ENCODE results near the gene ZNF443. TPM values are rescaled to one million over a fixed set of nuclear protein-coding genes. Genes with fewer than 3 reads are reported as not detected.
"Not testable (repeated sequence)": the region's sequence is repeated elsewhere in the genome, so short reads cannot be mapped to it uniquely, and the experiment has no call there.

ZNF443 gene
- total and polyA plus RNA-seq, 9 of the 15 experiments (the other 6 are each of a cell fraction or from before 2014, with no cell fraction given): 1.5 to 4.9 (median 2.8) TPM

DNA sequence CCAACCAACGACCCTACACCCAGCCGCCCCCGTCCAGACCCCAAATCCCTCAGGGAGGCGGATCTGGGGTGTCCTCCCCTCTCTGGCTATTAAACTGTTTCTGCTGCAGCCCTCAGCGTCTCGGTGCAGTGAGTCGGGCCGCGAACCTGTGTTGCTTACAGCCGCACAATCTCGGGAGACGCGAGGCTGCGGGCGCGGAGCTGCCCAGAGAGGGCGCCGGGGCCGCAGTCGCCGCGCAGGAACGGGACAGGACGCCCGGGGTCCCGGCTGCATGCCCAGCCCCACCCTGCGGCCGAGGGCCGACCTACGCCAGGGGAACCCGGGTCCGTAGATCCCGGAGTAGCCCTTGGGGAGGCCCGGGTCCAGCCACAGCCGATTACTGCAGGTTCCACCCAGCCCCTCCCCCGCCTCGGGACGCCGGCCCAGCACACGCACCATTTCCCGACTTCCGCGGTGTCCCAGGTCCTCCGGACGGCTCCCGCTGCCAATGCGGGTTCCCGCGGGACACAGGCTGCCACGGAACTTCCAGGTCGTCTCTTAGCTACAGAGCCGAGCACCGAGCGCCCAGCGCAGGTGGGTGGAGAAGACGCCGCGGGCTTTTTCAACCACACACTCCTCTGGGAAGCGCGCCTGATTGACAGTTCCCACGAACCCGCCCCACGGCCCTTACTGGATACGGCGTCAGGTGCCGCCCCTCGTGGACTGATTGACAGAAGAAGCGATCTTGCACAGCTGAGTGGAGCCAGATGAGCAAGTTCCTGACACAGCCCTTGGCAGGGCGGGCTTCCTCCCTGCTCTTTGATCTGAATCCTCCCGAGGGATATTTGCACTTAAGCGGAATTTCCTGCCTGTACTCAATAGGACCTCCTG lies 40.0 kb downstream of the ZNF443 start, which contains the start of gene ZNF799 (continued):
- TF ChIP-seq RBBP5 (IDR thresholded peaks at IDR 0.05; ENCODE audit: borderline replicate concordance, insufficient read depth, low read length, poor library complexity, severe bottlenecking): peak; percentile 73

DNA sequence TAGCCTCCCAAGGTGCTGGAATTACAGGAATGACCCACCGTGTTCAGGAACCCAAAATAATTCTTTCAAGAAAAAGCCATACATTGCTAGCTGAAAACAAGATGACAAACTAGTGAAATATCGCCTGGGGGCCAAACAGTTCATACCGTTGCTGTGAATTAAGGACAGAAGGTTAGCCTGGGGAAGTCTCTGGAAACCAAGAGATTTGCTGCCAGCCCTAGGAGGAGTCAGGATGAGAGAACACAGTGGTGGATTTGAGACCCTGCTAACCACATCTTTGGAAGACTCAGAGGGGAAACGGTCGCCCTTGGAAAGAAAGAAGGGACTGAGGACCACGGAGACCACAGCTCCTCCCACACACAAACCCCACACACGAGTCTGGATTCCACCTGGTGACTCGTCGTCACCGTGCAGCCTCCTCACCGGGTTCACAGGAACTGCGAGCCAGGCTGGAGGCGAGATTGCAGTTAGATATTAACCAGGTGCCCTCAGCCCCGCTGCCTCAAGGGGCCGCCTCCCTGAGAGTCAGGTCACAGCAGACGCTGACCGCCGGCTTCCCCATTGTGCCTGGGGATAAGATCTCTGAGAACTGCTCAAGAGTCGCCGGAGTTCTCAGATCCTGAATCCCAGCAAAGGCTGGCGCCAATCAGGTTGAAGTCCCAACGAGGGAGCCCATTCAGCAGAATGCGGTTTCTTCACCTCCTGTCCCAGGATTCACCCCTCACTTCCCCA lies 40.8 kb downstream of the ZNF443 start:
- BruUV-seq (replicated peaks); H3K36me3 ChIP-seq (ENCODE audit: control insufficient read depth, insufficient read depth, low read length); H3K27me3 ChIP-seq (ENCODE audit: control insufficient read depth in 2 of 2, insufficient read depth in 2 of 2, low read length in 2 of 2); CTCF ChIA-PET (ENCODE audit: low intra/inter-chr PET ratio); intact Hi-C loops (cut with micrococcal nuclease); H3K9me1 ChIP-seq (ENCODE audit: control insufficient read depth, insufficient read depth, low read length); POLR2A ChIA-PET; H3K9me3 ChIP-seq (replicated peaks; ENCODE audit: control insufficient read depth, insufficient read depth, low read depth, low read length); H4K20me1 ChIP-seq (replicated peaks; ENCODE audit: control insufficient read depth, insufficient read depth, low read length): not testable (repeated sequence)
- FAIRE-seq (peak; percentile 73), DNase-seq (ENCODE audit: extremely low read depth in 1 of 4, low spot score in 3 of 4) (peak in 2 of 4 experiments; percentile 13 to 53), ATAC-seq (peak; percentile 71)
- Histone ChIP-seq H3K4me1 (replicated peaks in 1 of 2; ENCODE audit: control insufficient read depth in 2 of 2, insufficient read depth in 2 of 2, low read length in 2 of 2) (peaks cover 4 to 12% of the 10 kb centered on the region in 2 experiments; a peak in 2 of 5 replicates), H3K4me3 (peak overlapping the region; percentile 71), H3K27ac (ENCODE audit: extremely low read depth, low read depth, low read length) (peak overlapping the region; percentile 70; the same call in 1 of the 3 replicates), H2AFZ (ENCODE audit: low read depth, low read length) (peak overlapping the region; percentile 95), H3K4me2 (ENCODE audit: insufficient read depth, low read length) (peak overlapping the region; percentile 79), H3K9ac (ENCODE audit: insufficient read depth in 1 of 2, low read depth in 2 of 2, low read length in 2 of 2) (peak overlapping the region; percentile 68 to 97), H3K79me2 (ENCODE audit: control insufficient read depth, insufficient read depth, low read length) (peaks cover 11% of the 10 kb centered on the region; the same call in 2 of the 3 replicates)
- 3% methylated on average over 21 of the region's 23 CpGs for WGBS (ENCODE audit: insufficient coverage, low coverage, missing lambda C conversion rate)
- in situ Hi-C loops (cut with MboI): loop anchor here (5.0 kb wide), 1 partner anchor 42 kb away; the partner anchor contains the start of gene ZNF443
- 0 out of 2 replicates have a peak, but pooled peaks have one; percentile 16 for TF ChIP-seq L3MBTL2 (IDR thresholded peaks at IDR 0.05)
- peak; percentile 37; the same call in 1 of the 2 replicates for TF ChIP-seq ESRRA (IDR thresholded peaks at IDR 0.05; ENCODE audit: borderline replicate concordance, low read depth)
- peak in 1 of 2 experiments; percentile 26; a peak in 1 of 4 replicates for TF ChIP-seq SRF (CRISPR knock-in tag; IDR thresholded peaks at IDR 0.05)
- peak; percentile 18; the same call in 1 of the 2 replicates for TF ChIP-seq ARID1B (IDR thresholded peaks at IDR 0.05)
- TF ChIP-seq SMARCE1 (IDR thresholded peaks at IDR 0.05): 0 out of 2 replicates have a peak, but pooled peaks have one; percentile 29
- TF ChIP-seq ARID4B (CRISPR knock-in tag; IDR thresholded peaks at IDR 0.05): 0 out of 2 replicates have a peak, but pooled peaks have one; percentile 2
- peak; percentile 28; the same call in 1 of the 2 replicates for TF ChIP-seq ZEB2 (IDR thresholded peaks at IDR 0.05)
- TF ChIP-seq CTCF (IDR thresholded peaks at IDR 0.05 in 2 of 3, conservative IDR thresholded peaks at IDR 0.05 in 1 of 3; ENCODE audit: insufficient read depth in 2 of 3, low read depth in 1 of 3, low read length in 3 of 3): 0 out of 6 replicates have a peak, but pooled peaks of 1 of the 3 experiments have one; percentile 8
- peak; percentile 46; the same call in 1 of the 2 replicates for TF ChIP-seq GATA2 (CRISPR knock-in tag; IDR thresholded peaks at IDR 0.05)
- TF ChIP-seq C11orf30 (IDR thresholded peaks at IDR 0.05; ENCODE audit: low read depth): peak; percentile 10; the same call in 1 of the 2 replicates

Measured in K562 (cell line).